Sigmoid colon (tissue), 4 donors: Measurements from ENCODE around the gene SLC44A1.

ENCODE experiments used
- EP300 ChIP-seq, 4 donors: sonication (generic); formaldehyde crosslinking; IDR thresholded peaks; one replicate each; pipeline ENCODE4 v1.6.1; 2017; ENCODE audit warnings: antibody characterized with exemption in 4 of 4
- TF ChIP-seq, protein P1 (sequence below), 4 experiments: fragments of 450-650 bp in 3 of 4; fragments of 200-600 bp in 1 of 4; IDR thresholded peaks; one replicate each; pipeline ENCODE4 v1.5.1; 2016 to 2019; ENCODE audit warnings: antibody characterized with exemption in 4 of 4, mild to moderate bottlenecking in 3 of 4, moderate library complexity in 2 of 4

GRCh38 chr9:105354448-105354847 lies 110.0 kb downstream of the SLC44A1 start:
- TF ChIP-seq, protein P1, sequence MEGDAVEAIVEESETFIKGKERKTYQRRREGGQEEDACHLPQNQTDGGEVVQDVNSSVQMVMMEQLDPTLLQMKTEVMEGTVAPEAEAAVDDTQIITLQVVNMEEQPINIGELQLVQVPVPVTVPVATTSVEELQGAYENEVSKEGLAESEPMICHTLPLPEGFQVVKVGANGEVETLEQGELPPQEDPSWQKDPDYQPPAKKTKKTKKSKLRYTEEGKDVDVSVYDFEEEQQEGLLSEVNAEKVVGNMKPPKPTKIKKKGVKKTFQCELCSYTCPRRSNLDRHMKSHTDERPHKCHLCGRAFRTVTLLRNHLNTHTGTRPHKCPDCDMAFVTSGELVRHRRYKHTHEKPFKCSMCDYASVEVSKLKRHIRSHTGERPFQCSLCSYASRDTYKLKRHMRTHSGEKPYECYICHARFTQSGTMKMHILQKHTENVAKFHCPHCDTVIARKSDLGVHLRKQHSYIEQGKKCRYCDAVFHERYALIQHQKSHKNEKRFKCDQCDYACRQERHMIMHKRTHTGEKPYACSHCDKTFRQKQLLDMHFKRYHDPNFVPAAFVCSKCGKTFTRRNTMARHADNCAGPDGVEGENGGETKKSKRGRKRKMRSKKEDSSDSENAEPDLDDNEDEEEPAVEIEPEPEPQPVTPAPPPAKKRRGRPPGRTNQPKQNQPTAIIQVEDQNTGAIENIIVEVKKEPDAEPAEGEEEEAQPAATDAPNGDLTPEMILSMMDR (IDR thresholded peaks at IDR 0.05), result no peak
- no peak for TF ChIP-seq EP300 (IDR thresholded peaks at IDR 0.05)
